ENCODE data around the gene NABP2.

NABP2 gene

GRCh38 chr12:56244494-56244893 is 20.4 kb downstream of the NABP2 start:
- no peak for DNase-seq (ENCODE audit: extremely low spot score)
- ChIA-PET CTCF (interaction anchor here (1.4 to 2.9 kb wide), 2 partner anchors 13 to 507 kb away, joined by 3 to 13 read pairs; partner anchors contain the start of gene ANKRD52), POLR2A (no interaction called here)
- no peak for TF ChIP-seq CTCF (IDR thresholded peaks at IDR 0.05; ENCODE audit: control extremely low read depth, extremely low read depth, low read depth, missing control alignments)

- no peak for DNase-seq (ENCODE audit: extremely low spot score)
- CTCF ChIA-PET, result interaction anchor here (0.9 to 4.7 kb wide), 9 partner anchors 10 to 58 kb away, joined by 3 to 53 read pairs (median 4); partner anchors contain the start of genes ANKRD52, RNF41 and SMARCC2
- POLR2A ChIA-PET, result no interaction called here
- no peak for TF ChIP-seq CTCF (IDR thresholded peaks at IDR 0.05; ENCODE audit: control extremely low read depth, extremely low read depth, low read depth, missing control alignments)
Measured at GRCh38 chr12:56247923-56248322, 23.8 kb downstream of the NABP2 start.

- ChIA-PET CTCF (interaction anchor here (0.9 to 4.7 kb wide), 6 partner anchors 9 to 59 kb away, joined by 3 to 53 read pairs (median 4); partner anchors contain the start of genes ANKRD52, COQ10A, RNF41 and SMARCC2), POLR2A (no interaction called here)
Measured at GRCh38 chr12:56248711-56249110, 24.6 kb downstream of the NABP2 start.

GRCh38 chr12:56252649-56253048 is 28.5 kb downstream of the NABP2 start:
- no peak for DNase-seq (ENCODE audit: extremely low spot score)
- ChIA-PET POLR2A (no interaction called here), CTCF (interaction anchor here (1.1 to 7.6 kb wide), 6 partner anchors 16 to 133 kb away, joined by 3 to 64 read pairs (median 5); partner anchors contain the start of genes COQ10A and SMARCC2)
- no peak for TF ChIP-seq CTCF (IDR thresholded peaks at IDR 0.05; ENCODE audit: control extremely low read depth, extremely low read depth, low read depth, missing control alignments)

More at GRCh38 chr12:56248711-56249110, 24.6 kb downstream of the NABP2 start:
- DNase-seq (ENCODE audit: extremely low spot score), result no peak
- TF ChIP-seq CTCF (IDR thresholded peaks at IDR 0.05; ENCODE audit: control extremely low read depth, extremely low read depth, low read depth, missing control alignments), result no peak

- TF ChIP-seq CTCF (IDR thresholded peaks at IDR 0.05; ENCODE audit: control extremely low read depth, extremely low read depth, low read depth, missing control alignments), result no peak
- ChIA-PET CTCF (interaction anchor here (1.1 to 7.6 kb wide), 7 partner anchors 16 to 134 kb away, joined by 3 to 64 read pairs (median 5); partner anchors contain the start of genes COQ10A, RNF41 and SMARCC2), POLR2A (no interaction called here)
- no peak for DNase-seq (ENCODE audit: extremely low spot score)
Measured at GRCh38 chr12:56253091-56253490, 28.9 kb downstream of the NABP2 start.

- CTCF ChIA-PET, result interaction anchor here (1.1 to 7.6 kb wide), 4 partner anchors 12 to 137 kb away, joined by 3 to 64 read pairs (median 16); partner anchors contain the start of genes COQ10A and ZC3H10
- DNase-seq (ENCODE audit: extremely low spot score), result no peak
- POLR2A ChIA-PET, result interaction anchor here (0.7 kb wide), 1 partner anchor 1931 kb away, joined by 4 read pairs; the partner anchor contains the start of gene COPZ1
- TF ChIP-seq CTCF (IDR thresholded peaks at IDR 0.05; ENCODE audit: control extremely low read depth, extremely low read depth, low read depth, missing control alignments), result no peak
Measured at GRCh38 chr12:56255671-56256070, 31.5 kb downstream of the NABP2 start.
